Measurements from ENCODE around the gene ALK. TPM values are rescaled to one million over a fixed set of nuclear protein-coding genes. Genes with fewer than 3 reads are reported as not detected.

Gene ALK
- total and polyA plus RNA-seq, 2 experiments from 2014 or later: 0.35 TPM; not detected in 1

DNA sequence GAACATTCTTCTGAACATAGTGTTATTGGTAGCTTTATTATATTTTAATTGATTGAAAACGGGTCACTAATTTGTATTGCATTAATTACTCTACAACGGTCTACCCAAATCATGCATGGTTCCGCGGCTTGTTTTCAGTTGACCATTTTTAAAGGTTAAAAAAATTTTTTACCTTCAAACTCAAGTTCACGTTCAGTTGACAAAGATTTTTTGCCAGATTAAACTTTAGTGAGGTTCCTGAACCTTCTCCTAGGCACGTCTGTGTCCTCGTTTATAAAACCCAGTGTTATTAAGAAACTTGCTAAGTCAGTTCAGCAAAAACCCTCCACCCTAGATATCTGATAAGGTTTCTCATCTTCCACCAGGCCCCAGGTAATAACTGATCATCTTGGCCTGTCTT, 331.2 kb downstream of the ALK start:
- Mint-ChIP-seq H3K4me1 (peaks cover 17% of the 10 kb centered on the region), H3K27me3 (ENCODE audit: insufficient read depth, low read depth, poor library complexity) (peaks cover 4% of the 10 kb centered on the region), H3K27ac (no peak overlapping the region), H3K36me3 (ENCODE audit: low read depth) (no peaks in the 10 kb centered on the region), H3K4me3 (no peak overlapping the region), H3K9me3 (no peaks in the 10 kb centered on the region)
- Histone ChIP-seq H3F3A (replicated peaks; ENCODE audit: low read depth) (no peaks in the 10 kb centered on the region), H3K4me1 (ENCODE audit: insufficient read depth) (peaks cover 10% of the 10 kb centered on the region), H3K27ac (ENCODE audit: low read depth) (no peak overlapping the region), H3K9me2 (ENCODE audit: insufficient read depth) (no peaks in the 10 kb centered on the region), H3K4me3 (no peak overlapping the region), H4K20me1 (replicated peaks; ENCODE audit: insufficient read depth) (no peaks in the 10 kb centered on the region), H2AFZ (no peak overlapping the region), H3K79me2 (replicated peaks; ENCODE audit: insufficient read depth) (no peaks in the 10 kb centered on the region), H3K27me3 (ENCODE audit: insufficient read depth) (no peaks in the 10 kb centered on the region), H3K4me2 (no peak overlapping the region), H3K36me3 (ENCODE audit: insufficient read depth) (no peaks in the 10 kb centered on the region)
- DNase-seq (ENCODE audit: low spot score) (no peak), ATAC-seq (no peak)
- TF ChIP-seq JUNB (IDR thresholded peaks at IDR 0.05; ENCODE audit: unreplicated experiment): no peak
- TF ChIP-seq, protein P1, sequence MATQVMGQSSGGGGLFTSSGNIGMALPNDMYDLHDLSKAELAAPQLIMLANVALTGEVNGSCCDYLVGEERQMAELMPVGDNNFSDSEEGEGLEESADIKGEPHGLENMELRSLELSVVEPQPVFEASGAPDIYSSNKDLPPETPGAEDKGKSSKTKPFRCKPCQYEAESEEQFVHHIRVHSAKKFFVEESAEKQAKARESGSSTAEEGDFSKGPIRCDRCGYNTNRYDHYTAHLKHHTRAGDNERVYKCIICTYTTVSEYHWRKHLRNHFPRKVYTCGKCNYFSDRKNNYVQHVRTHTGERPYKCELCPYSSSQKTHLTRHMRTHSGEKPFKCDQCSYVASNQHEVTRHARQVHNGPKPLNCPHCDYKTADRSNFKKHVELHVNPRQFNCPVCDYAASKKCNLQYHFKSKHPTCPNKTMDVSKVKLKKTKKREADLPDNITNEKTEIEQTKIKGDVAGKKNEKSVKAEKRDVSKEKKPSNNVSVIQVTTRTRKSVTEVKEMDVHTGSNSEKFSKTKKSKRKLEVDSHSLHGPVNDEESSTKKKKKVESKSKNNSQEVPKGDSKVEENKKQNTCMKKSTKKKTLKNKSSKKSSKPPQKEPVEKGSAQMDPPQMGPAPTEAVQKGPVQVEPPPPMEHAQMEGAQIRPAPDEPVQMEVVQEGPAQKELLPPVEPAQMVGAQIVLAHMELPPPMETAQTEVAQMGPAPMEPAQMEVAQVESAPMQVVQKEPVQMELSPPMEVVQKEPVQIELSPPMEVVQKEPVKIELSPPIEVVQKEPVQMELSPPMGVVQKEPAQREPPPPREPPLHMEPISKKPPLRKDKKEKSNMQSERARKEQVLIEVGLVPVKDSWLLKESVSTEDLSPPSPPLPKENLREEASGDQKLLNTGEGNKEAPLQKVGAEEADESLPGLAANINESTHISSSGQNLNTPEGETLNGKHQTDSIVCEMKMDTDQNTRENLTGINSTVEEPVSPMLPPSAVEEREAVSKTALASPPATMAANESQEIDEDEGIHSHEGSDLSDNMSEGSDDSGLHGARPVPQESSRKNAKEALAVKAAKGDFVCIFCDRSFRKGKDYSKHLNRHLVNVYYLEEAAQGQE (IDR thresholded peaks at IDR 0.05; ENCODE audit: unreplicated experiment): no peak
- TF ChIP-seq CREB1 (CRISPR knock-in tag; IDR thresholded peaks at IDR 0.05; ENCODE audit: low read depth): no peak
- no peak for TF ChIP-seq STAT1 (IDR thresholded peaks at IDR 0.05; ENCODE audit: unreplicated experiment)
- TF ChIP-seq, protein P2, sequence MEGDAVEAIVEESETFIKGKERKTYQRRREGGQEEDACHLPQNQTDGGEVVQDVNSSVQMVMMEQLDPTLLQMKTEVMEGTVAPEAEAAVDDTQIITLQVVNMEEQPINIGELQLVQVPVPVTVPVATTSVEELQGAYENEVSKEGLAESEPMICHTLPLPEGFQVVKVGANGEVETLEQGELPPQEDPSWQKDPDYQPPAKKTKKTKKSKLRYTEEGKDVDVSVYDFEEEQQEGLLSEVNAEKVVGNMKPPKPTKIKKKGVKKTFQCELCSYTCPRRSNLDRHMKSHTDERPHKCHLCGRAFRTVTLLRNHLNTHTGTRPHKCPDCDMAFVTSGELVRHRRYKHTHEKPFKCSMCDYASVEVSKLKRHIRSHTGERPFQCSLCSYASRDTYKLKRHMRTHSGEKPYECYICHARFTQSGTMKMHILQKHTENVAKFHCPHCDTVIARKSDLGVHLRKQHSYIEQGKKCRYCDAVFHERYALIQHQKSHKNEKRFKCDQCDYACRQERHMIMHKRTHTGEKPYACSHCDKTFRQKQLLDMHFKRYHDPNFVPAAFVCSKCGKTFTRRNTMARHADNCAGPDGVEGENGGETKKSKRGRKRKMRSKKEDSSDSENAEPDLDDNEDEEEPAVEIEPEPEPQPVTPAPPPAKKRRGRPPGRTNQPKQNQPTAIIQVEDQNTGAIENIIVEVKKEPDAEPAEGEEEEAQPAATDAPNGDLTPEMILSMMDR (conservative IDR thresholded peaks at IDR 0.05; ENCODE audit: low read depth in 2 of 2): no peak
- no peak for TF ChIP-seq EZH2phosphoT487 (IDR thresholded peaks at IDR 0.05; ENCODE audit: unreplicated experiment)
- TF ChIP-seq, protein P3, sequence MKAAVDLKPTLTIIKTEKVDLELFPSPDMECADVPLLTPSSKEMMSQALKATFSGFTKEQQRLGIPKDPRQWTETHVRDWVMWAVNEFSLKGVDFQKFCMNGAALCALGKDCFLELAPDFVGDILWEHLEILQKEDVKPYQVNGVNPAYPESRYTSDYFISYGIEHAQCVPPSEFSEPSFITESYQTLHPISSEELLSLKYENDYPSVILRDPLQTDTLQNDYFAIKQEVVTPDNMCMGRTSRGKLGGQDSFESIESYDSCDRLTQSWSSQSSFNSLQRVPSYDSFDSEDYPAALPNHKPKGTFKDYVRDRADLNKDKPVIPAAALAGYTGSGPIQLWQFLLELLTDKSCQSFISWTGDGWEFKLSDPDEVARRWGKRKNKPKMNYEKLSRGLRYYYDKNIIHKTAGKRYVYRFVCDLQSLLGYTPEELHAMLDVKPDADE (IDR thresholded peaks at IDR 0.05): no peak
- TF ChIP-seq, protein P4, sequence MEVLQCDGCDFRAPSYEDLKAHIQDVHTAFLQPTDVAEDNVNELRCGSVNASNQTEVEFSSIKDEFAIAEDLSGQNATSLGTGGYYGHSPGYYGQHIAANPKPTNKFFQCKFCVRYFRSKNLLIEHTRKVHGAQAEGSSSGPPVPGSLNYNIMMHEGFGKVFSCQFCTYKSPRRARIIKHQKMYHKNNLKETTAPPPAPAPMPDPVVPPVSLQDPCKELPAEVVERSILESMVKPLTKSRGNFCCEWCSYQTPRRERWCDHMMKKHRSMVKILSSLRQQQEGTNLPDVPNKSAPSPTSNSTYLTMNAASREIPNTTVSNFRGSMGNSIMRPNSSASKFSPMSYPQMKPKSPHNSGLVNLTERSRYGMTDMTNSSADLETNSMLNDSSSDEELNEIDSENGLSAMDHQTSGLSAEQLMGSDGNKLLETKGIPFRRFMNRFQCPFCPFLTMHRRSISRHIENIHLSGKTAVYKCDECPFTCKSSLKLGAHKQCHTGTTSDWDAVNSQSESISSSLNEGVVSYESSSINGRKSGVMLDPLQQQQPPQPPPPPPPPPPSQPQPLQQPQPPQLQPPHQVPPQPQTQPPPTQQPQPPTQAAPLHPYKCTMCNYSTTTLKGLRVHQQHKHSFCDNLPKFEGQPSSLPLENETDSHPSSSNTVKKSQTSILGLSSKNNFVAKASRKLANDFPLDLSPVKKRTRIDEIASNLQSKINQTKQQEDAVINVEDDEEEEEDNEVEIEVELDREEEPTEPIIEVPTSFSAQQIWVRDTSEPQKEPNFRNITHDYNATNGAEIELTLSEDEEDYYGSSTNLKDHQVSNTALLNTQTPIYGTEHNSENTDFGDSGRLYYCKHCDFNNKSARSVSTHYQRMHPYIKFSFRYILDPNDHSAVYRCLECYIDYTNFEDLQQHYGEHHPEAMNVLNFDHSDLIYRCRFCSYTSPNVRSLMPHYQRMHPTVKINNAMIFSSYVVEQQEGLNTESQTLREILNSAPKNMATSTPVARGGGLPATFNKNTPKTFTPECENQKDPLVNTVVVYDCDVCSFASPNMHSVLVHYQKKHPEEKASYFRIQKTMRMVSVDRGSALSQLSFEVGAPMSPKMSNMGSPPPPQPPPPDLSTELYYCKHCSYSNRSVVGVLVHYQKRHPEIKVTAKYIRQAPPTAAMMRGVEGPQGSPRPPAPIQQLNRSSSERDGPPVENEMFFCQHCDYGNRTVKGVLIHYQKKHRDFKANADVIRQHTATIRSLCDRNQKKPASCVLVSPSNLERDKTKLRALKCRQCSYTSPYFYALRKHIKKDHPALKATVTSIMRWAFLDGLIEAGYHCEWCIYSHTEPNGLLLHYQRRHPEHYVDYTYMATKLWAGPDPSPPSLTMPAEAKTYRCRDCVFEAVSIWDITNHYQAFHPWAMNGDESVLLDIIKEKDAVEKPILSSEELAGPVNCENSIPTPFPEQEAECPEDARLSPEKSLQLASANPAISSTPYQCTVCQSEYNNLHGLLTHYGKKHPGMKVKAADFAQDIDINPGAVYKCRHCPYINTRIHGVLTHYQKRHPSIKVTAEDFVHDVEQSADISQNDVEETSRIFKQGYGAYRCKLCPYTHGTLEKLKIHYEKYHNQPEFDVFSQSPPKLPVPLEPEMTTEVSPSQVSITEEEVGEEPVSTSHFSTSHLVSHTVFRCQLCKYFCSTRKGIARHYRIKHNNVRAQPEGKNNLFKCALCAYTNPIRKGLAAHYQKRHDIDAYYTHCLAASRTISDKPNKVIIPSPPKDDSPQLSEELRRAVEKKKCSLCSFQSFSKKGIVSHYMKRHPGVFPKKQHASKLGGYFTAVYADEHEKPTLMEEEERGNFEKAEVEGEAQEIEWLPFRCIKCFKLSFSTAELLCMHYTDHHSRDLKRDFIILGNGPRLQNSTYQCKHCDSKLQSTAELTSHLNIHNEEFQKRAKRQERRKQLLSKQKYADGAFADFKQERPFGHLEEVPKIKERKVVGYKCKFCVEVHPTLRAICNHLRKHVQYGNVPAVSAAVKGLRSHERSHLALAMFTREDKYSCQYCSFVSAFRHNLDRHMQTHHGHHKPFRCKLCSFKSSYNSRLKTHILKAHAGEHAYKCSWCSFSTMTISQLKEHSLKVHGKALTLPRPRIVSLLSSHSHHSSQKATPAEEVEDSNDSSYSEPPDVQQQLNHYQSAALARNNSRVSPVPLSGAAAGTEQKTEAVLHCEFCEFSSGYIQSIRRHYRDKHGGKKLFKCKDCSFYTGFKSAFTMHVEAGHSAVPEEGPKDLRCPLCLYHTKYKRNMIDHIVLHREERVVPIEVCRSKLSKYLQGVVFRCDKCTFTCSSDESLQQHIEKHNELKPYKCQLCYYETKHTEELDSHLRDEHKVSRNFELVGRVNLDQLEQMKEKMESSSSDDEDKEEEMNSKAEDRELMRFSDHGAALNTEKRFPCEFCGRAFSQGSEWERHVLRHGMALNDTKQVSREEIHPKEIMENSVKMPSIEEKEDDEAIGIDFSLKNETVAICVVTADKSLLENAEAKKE (CRISPR knock-in tag; IDR thresholded peaks at IDR 0.05): no peak
- TF ChIP-seq ZNF331 (CRISPR knock-in tag; IDR thresholded peaks at IDR 0.05; ENCODE audit: low read depth): no peak
- no peak for TF ChIP-seq POLR2AphosphoS5 (IDR thresholded peaks at IDR 0.05; ENCODE audit: low read depth)
- no peak for TF ChIP-seq EZH2 (IDR thresholded peaks at IDR 0.05; ENCODE audit: low read depth, unreplicated experiment)
- TF ChIP-seq ZNF114 (CRISPR knock-in tag; IDR thresholded peaks at IDR 0.05): no peak
